K562 (cell line): ENCODE data around the gene ZNF582. TPM values are rescaled to one million over a fixed set of nuclear protein-coding genes. Genes with fewer than 3 reads are reported as not detected.

Source experiments
- ADNP ChIP-seq: fragments of 200-800 bp; sonication (Bioruptor generic); IDR thresholded peaks from 2 replicates; pipeline ENCODE4 v1.6.1; 2016; ENCODE audit warnings: missing genetic modification characterization, missing compliant biosample characterization
- C11orf30 ChIP-seq: fragments of 450-650 bp; IDR thresholded peaks from 2 replicates; pipeline ENCODE4 v1.6.1; 2016; ENCODE audit warnings: low read depth, mild to moderate bottlenecking
- CTBP1 ChIP-seq: fragments of 450-650 bp; IDR thresholded peaks from 2 replicates; pipeline ENCODE4 v1.6.1; 2016; ENCODE audit warnings: borderline replicate concordance
- EWSR1 ChIP-seq: fragments of 450-650 bp; IDR thresholded peaks from 2 replicates; pipeline ENCODE4 v1.6.1; 2018; ENCODE audit warnings: borderline replicate concordance, mild to moderate bottlenecking, low read depth, moderate library complexity; ENCODE audit not compliant: partially characterized antibody
- FOXJ3 ChIP-seq: sonication (generic); formaldehyde crosslinking; IDR thresholded peaks from 2 replicates; pipeline ENCODE4 v1.4.0; 2020; ENCODE audit warnings: mild to moderate bottlenecking, missing genetic modification reagents
- NFE2 ChIP-seq: IDR thresholded peaks from 2 replicates; pipeline ENCODE4 v1.6.1; 2014; ENCODE audit warnings: antibody characterized with exemption, low read depth
- SLC30A9 ChIP-seq: fragments of 250-450 bp; sonication (Bioruptor Pico); IDR thresholded peaks from 2 replicates; pipeline ENCODE4 v1.8.0; 2022; ENCODE audit warnings: mild to moderate bottlenecking, moderate library complexity
- ZC3H8 ChIP-seq: fragments of 450-650 bp; IDR thresholded peaks from 2 replicates; pipeline ENCODE4 v1.6.1; 2017
- ZNF316 ChIP-seq: fragments of 450-650 bp; IDR thresholded peaks from 2 replicates; pipeline ENCODE4 v1.6.1; 2016
- ZNF586 ChIP-seq: fragments of 450-650 bp; formaldehyde crosslinking; conservative IDR thresholded peaks from 2 replicates; pipeline ENCODE4 v1.4.0; 2020; ENCODE audit warnings: mild to moderate bottlenecking, moderate library complexity
- polyA plus RNA-seq, 8 experiments: library from polyadenylated mRNA; depleted of rRNA in 4 of 8; stranded (reverse) in 5 of 8; unstranded in 3 of 8; fragments of >200 nt; fragmentation: Nextera tagmentation in 2 of 8; fragmentation: Illumina TruSeq in 1 of 8; extraction: Ambion mirVana in 2 of 8; extraction: Trizol in 1 of 8; gene quantifications; 2 replicates each; pipeline versions ENCODE4 v1.2.1 to v1.2.3, GENCODE V29; 2011 to 2014; ENCODE audit warnings: inconsistent platforms in 1 of 8, missing spikeins in 1 of 8
- total RNA-seq, 7 experiments: library from RNA; depleted of rRNA in 6 of 7; stranded (reverse); fragments of >200 nt in 6 of 7; fragmentation: Illumina TruSeq in 2 of 7; extraction: Trizol in 2 of 7; gene quantifications; 2 replicates each; pipeline versions ENCODE4 v1.2.1 to v1.2.3, GENCODE V29; 2011 to 2021; ENCODE audit warnings: low replicate concordance in 1 of 7
- TF ChIP-seq, protein P1 (sequence below): sonication (generic); formaldehyde crosslinking; IDR thresholded peaks from 2 replicates; pipeline ENCODE4 v1.8.0; 2023; ENCODE audit warnings: missing genetic modification reagents, mild to moderate bottlenecking, borderline replicate concordance
- TF ChIP-seq, protein P2 (sequence below): sonication (generic); formaldehyde crosslinking; IDR thresholded peaks from 2 replicates; pipeline ENCODE4 v1.5.0; 2020; ENCODE audit warnings: missing genetic modification reagents

Gene ZNF582
- total and polyA plus RNA-seq, 9 of the 15 experiments (the other 6 are each of a cell fraction or from before 2014, with no cell fraction given), result 0.72 to 3.3 (median 1.6) TPM

DNA sequence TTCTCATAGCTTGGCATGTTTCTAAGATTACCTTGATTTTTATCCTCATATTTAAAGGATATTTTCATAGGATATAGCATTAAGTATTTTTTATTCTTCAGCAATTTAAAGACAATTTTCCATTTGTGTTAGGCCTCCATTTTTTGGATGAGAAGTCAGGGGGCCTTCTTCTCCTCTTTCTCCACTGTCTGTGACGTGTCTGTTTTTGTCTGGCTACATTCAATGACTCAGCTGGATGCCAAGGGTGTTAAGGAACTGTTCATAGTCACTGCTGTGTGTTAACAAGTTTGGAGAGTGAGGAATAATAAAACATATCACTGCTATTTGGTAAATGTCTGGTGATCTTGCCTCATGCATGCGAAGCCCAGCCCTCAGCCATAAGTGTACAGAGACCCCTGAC, 36.4 kb downstream of the ZNF582 start (continued):
- TF ChIP-seq C11orf30 (peak; percentile 34; the same call in 1 of the 2 replicates), ZNF586 (CRISPR knock-in tag) (no peak), ZNF316 (peak; percentile 69), ADNP (tag) (no peak), FOXJ3 (CRISPR knock-in tag) (no peak), CTBP1 (no peak), NFE2 (peak; percentile 60), EWSR1 (no peak), ZC3H8 (no peak), SLC30A9 (CRISPR knock-in tag) (no peak)
- TF ChIP-seq, protein P1, sequence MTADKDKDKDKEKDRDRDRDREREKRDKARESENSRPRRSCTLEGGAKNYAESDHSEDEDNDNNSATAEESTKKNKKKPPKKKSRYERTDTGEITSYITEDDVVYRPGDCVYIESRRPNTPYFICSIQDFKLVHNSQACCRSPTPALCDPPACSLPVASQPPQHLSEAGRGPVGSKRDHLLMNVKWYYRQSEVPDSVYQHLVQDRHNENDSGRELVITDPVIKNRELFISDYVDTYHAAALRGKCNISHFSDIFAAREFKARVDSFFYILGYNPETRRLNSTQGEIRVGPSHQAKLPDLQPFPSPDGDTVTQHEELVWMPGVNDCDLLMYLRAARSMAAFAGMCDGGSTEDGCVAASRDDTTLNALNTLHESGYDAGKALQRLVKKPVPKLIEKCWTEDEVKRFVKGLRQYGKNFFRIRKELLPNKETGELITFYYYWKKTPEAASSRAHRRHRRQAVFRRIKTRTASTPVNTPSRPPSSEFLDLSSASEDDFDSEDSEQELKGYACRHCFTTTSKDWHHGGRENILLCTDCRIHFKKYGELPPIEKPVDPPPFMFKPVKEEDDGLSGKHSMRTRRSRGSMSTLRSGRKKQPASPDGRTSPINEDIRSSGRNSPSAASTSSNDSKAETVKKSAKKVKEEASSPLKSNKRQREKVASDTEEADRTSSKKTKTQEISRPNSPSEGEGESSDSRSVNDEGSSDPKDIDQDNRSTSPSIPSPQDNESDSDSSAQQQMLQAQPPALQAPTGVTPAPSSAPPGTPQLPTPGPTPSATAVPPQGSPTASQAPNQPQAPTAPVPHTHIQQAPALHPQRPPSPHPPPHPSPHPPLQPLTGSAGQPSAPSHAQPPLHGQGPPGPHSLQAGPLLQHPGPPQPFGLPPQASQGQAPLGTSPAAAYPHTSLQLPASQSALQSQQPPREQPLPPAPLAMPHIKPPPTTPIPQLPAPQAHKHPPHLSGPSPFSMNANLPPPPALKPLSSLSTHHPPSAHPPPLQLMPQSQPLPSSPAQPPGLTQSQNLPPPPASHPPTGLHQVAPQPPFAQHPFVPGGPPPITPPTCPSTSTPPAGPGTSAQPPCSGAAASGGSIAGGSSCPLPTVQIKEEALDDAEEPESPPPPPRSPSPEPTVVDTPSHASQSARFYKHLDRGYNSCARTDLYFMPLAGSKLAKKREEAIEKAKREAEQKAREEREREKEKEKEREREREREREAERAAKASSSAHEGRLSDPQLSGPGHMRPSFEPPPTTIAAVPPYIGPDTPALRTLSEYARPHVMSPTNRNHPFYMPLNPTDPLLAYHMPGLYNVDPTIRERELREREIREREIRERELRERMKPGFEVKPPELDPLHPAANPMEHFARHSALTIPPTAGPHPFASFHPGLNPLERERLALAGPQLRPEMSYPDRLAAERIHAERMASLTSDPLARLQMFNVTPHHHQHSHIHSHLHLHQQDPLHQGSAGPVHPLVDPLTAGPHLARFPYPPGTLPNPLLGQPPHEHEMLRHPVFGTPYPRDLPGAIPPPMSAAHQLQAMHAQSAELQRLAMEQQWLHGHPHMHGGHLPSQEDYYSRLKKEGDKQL (CRISPR knock-in tag), result no peak
- TF ChIP-seq, protein P2, sequence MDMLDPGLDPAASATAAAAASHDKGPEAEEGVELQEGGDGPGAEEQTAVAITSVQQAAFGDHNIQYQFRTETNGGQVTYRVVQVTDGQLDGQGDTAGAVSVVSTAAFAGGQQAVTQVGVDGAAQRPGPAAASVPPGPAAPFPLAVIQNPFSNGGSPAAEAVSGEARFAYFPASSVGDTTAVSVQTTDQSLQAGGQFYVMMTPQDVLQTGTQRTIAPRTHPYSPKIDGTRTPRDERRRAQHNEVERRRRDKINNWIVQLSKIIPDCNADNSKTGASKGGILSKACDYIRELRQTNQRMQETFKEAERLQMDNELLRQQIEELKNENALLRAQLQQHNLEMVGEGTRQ (CRISPR knock-in tag), result no peak
